ENCODE results near the gene ZBTB9.
A peak's percentile ranks its signal among the peaks of the same experiment; 100 is the strongest.

GRCh38 chr6:33410050-33410710 lies 44.2 kb upstream of the ZBTB9 start:
- TF ChIP-seq CTCF (IDR thresholded peaks at IDR 0.05) = no peak
- TF ChIP-seq POLR2A (IDR thresholded peaks at IDR 0.05) = peak in 2 of 3 donors; percentile 43 to 46
